ENCODE results near the gene SMARCAL1.

SMARCAL1 gene

GRCh38 chr2:216412022-216412999 lies at the start of gene SMARCAL1:
TSS of gene SMARCAL1 (plus strand) at chr2:216412484. CDS start at chr2:216414705, 2,221 bp downstream.
- peak; percentile 98 for DNase-seq (ENCODE audit: low read depth)
- no peak for TF ChIP-seq CTCF (IDR thresholded peaks at IDR 0.05; ENCODE audit: insufficient read depth, low read depth, low read length, missing control alignments)
- peak within 1 kb of the TSS; percentile 91 for H3K4me3 ChIP-seq (ENCODE audit: low read length)

- DNase-seq (ENCODE audit: low read depth): peak; percentile 98
- no peak overlapping the region for H3K4me3 ChIP-seq (ENCODE audit: low read length)
- no peak for TF ChIP-seq CTCF (IDR thresholded peaks at IDR 0.05; ENCODE audit: insufficient read depth, low read depth, low read length, missing control alignments)
These were observed 49.6 kb upstream of the SMARCAL1 start for GRCh38 chr2:216362730-216363129.

GRCh38 chr2:216363221-216363620 lies 49.1 kb upstream of the SMARCAL1 start:
- H3K4me3 ChIP-seq (ENCODE audit: low read length): no peak overlapping the region
- TF ChIP-seq CTCF (IDR thresholded peaks at IDR 0.05; ENCODE audit: insufficient read depth, low read depth, low read length, missing control alignments): no peak
- peak; percentile 66 for DNase-seq (ENCODE audit: low read depth)

GRCh38 chr2:216365518-216365917 lies 46.8 kb upstream of the SMARCAL1 start:
- DNase-seq (ENCODE audit: low read depth): no peak
- H3K4me3 ChIP-seq (ENCODE audit: low read length): no peak overlapping the region
- no peak for TF ChIP-seq CTCF (IDR thresholded peaks at IDR 0.05; ENCODE audit: insufficient read depth, low read depth, low read length, missing control alignments)

- no peak for TF ChIP-seq CTCF (IDR thresholded peaks at IDR 0.05; ENCODE audit: insufficient read depth, low read depth, low read length, missing control alignments)
- no peak for DNase-seq (ENCODE audit: low read depth)
These were observed 45.4 kb upstream of the SMARCAL1 start for GRCh38 chr2:216366777-216367471.

GRCh38 chr2:216369821-216370220 lies 42.5 kb upstream of the SMARCAL1 start:
- no peak for TF ChIP-seq CTCF (IDR thresholded peaks at IDR 0.05; ENCODE audit: insufficient read depth, low read depth, low read length, missing control alignments)
- H3K4me3 ChIP-seq (ENCODE audit: low read length): no peak overlapping the region
- no peak for DNase-seq (ENCODE audit: low read depth)

More at GRCh38 chr2:216366777-216367471, 45.4 kb upstream of the SMARCAL1 start:
- no peak overlapping the region for H3K4me3 ChIP-seq (ENCODE audit: low read length)

All from epithelial cell of esophagus (primary cell).